HG03354 (cell line): ENCODE data around the gene ZRANB3.
"Not testable (repeated sequence)": the region's sequence is repeated elsewhere in the genome, so short reads cannot be mapped to it uniquely, and the experiment has no call there.

Source experiments
- ATAC-seq: cut with Tn5 transposase; IDR thresholded peaks from one replicate; pipeline ENCODE4 v1.9.1; 2021; ENCODE audit warnings: mild to moderate bottlenecking; ENCODE audit not compliant: unreplicated experiment, poor library complexity, severe bottlenecking

ZRANB3 gene

GRCh38 chr2:135096665-135097446 is 434.2 kb downstream of the ZRANB3 start:
- ATAC-seq: no peak

DNA sequence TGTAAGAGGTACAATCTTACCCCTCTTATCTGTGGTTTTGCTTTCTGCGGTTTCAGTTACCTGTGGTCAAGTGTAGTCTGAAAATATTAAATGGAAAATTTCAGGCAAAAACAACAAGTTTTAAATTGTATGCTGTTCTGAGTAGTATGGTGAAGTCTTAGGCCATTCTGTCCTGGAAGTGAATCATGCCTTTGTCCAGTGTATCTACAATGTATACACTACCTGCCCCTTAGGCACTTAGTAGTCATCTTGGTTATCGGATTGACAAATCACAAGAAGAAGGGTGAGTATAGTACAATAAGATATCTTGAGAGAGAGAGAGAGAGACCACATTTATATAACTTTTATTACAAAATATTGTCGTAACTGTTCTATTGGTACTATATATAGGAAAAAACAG is 435.4 kb downstream of the ZRANB3 start:
- no peak for ATAC-seq

DNA sequence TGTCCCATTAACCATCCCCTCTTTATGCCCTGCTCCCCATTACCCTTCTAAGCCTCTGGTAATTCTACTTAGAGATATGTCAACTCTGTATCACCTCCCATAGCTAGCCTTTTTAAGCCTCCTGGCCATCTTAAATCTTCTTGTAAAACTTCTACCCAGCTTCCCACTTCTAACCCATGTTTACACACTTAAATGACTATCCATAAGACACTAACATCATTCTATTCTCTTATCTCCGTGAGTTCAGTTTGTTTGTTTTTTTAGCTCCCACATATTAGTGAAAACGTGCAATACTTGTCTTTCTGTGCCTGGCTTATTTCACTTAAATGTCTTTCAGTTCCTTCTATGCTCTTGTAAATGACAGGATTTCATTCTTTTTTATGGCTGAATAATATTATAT is 436.5 kb downstream of the ZRANB3 start:
- no peak for ATAC-seq

DNA sequence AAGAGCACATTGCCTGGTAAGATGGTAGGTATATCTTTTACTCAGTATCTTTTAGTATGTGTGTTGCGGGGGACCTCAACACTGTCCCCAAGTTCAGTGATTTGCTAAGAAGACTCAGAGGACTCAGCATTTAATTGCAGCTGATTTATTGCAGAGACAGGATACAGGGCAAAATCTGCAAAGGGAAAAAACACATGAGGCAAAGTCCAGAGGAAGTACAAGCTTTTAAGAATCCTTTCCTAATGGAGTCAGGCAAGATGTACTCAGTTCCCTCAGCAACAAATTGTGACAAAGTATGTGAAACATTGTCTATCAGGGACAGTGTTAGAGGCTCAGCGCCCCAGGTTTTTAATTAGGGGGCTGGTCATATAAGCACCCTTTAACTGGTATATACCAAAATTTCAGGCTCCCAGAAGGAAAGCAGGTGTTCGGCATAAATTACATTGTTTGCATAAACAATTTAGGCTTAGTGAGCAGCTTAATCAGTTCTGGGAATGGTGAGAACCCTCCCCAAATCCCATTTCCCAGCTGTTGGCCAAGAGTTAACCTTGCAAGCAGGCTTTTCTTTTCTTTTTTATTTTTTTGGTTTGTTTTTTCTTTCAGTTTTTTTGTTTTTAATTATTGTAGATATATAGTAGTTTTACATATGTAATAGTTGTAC is 437.2 kb downstream of the ZRANB3 start:
- no peak for ATAC-seq

DNA sequence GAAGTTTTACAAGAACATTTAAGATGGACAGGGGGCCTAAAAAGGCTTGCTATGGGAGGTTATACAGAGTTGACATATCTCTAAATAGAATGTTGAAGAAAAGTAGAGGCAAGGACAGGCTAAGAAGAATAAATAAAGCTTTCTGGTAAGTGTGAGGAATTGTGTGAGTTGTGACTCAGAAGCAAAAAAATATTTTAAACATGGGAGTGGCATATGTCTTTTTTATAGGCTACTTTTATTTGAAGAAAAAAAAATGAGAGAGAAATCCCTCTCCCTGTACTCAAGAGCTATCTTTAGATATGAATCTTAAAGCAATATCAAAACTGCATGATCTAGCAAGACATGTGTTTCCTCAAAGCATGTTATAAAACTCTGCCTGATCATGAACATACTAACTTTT is 437.8 kb downstream of the ZRANB3 start:
- ATAC-seq: no peak

GRCh38 chr2:135091681-135092080 is 439.3 kb downstream of the ZRANB3 start:
- ATAC-seq: no peak

DNA sequence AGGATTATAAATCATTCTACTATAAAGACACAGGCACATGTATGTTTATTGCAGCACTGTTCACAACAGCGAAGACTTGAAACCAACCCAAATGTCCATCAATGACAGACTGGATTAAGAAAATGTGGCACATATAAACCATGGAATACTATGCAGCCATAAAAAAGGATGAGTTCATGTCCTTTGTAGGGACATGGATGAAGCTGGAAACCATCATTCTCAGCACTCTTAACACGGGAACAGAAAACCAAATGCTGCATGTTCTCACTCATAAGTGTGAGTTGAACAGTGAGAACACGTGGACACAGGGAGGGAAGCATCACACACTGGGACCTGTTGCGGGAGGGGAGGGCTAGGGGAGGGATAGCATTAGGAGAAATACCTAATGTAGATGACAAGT is 441.4 kb downstream of the ZRANB3 start:
- ATAC-seq: not testable (repeated sequence)
